A549 (cell line): Measurements from ENCODE around the gene TAB3.

ENCODE experiments used
- BHLHE40 ChIP-seq: IDR thresholded peaks from 2 replicates; pipeline ENCODE4 v1.6.1; 2012; ENCODE audit warnings: low read depth, low read length, inconsistent platforms
- EHMT2 ChIP-seq: fragments of 200-600 bp; sonication (generic); IDR thresholded peaks from 2 replicates; pipeline ENCODE4 v1.6.1; 2016; ENCODE audit warnings: antibody characterized with exemption, low read depth, mild to moderate bottlenecking, moderate library complexity
- HOXA7 ChIP-seq: fragments of 250-450 bp; sonication (Bioruptor Pico); IDR thresholded peaks from 2 replicates; pipeline ENCODE4 v1.5.0; 2020; ENCODE audit warnings: mild to moderate bottlenecking, moderate library complexity
- POLR2A ChIP-seq: IDR thresholded peaks from 2 replicates; pipeline ENCODE4 v1.6.1; 2012; ENCODE audit warnings: mild to moderate bottlenecking, low read length
- RARB ChIP-seq: fragments of 250-450 bp; sonication (Bioruptor Pico); IDR thresholded peaks from 2 replicates; pipeline ENCODE4 v1.8.0; 2021; ENCODE audit warnings: mild to moderate bottlenecking, moderate library complexity
- REST ChIP-seq: fragments of 200-600 bp; sonication (generic); IDR thresholded peaks from 2 replicates; pipeline ENCODE4 v1.6.1; 2016; ENCODE audit warnings: antibody characterized with exemption, mild to moderate bottlenecking, moderate library complexity
- SMC3 ChIP-seq: fragments of >200 bp; sonication (Bioruptor Twin); formaldehyde crosslinking; IDR thresholded peaks from 3 replicates; pipeline ENCODE4 v1.6.1; 2018; ENCODE audit warnings: inconsistent platforms
- TP53 ChIP-seq: fragments of 250-450 bp; sonication (Bioruptor Pico); IDR thresholded peaks from 2 replicates; pipeline ENCODE4 v1.5.0; 2021; ENCODE audit warnings: mild to moderate bottlenecking, moderate library complexity
- ZFP36 ChIP-seq: fragments of 450-650 bp; IDR thresholded peaks from 2 replicates; pipeline ENCODE4 v1.6.1; 2014; ENCODE audit warnings: borderline replicate concordance; ENCODE audit not compliant: partially characterized antibody
- TF ChIP-seq, protein P1 (sequence below): fragments of >200 bp; sonication (Bioruptor Twin); formaldehyde crosslinking; IDR thresholded peaks from 3 replicates; pipeline ENCODE4 v1.5.1; 2016
- TF ChIP-seq, protein P2 (sequence below): IDR thresholded peaks from 2 replicates; pipeline ENCODE4 v1.6.1; 2012

GRCh38 chrX:30814978-30815377 lies 74.1 kb downstream of the TAB3 start:
- TF ChIP-seq ZFP36: no peak
- TF ChIP-seq, protein P1, sequence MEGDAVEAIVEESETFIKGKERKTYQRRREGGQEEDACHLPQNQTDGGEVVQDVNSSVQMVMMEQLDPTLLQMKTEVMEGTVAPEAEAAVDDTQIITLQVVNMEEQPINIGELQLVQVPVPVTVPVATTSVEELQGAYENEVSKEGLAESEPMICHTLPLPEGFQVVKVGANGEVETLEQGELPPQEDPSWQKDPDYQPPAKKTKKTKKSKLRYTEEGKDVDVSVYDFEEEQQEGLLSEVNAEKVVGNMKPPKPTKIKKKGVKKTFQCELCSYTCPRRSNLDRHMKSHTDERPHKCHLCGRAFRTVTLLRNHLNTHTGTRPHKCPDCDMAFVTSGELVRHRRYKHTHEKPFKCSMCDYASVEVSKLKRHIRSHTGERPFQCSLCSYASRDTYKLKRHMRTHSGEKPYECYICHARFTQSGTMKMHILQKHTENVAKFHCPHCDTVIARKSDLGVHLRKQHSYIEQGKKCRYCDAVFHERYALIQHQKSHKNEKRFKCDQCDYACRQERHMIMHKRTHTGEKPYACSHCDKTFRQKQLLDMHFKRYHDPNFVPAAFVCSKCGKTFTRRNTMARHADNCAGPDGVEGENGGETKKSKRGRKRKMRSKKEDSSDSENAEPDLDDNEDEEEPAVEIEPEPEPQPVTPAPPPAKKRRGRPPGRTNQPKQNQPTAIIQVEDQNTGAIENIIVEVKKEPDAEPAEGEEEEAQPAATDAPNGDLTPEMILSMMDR: no peak
- no peak for TF ChIP-seq SMC3
- no peak for TF ChIP-seq HOXA7
- no peak for TF ChIP-seq POLR2A
- no peak for TF ChIP-seq RARB (CRISPR knock-in tag)
- TF ChIP-seq, protein P2, sequence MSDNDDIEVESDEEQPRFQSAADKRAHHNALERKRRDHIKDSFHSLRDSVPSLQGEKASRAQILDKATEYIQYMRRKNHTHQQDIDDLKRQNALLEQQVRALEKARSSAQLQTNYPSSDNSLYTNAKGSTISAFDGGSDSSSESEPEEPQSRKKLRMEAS: no peak
- TF ChIP-seq EHMT2: no peak
- no peak for TF ChIP-seq REST
- TF ChIP-seq TP53 (CRISPR knock-in tag): no peak
- no peak for TF ChIP-seq BHLHE40
